ENCODE data around the gene FER.

GRCh38 chr5:109016300-109016699 is 268.6 kb downstream of the FER start:
- no peak for TF ChIP-seq CTCF (conservative IDR thresholded peaks at IDR 0.05; ENCODE audit: low read length)
- TF ChIP-seq EZH2phosphoT487 (IDR thresholded peaks at IDR 0.05; ENCODE audit: borderline replicate concordance, low read depth, low read length) = no peak

Measured in OCI-LY7 (cell line).